ENCODE data around the gene ARGFX.
"Not testable (repeated sequence)": the region's sequence is repeated elsewhere in the genome, so short reads cannot be mapped to it uniquely, and the experiment has no call there.

Gene ARGFX

DNA sequence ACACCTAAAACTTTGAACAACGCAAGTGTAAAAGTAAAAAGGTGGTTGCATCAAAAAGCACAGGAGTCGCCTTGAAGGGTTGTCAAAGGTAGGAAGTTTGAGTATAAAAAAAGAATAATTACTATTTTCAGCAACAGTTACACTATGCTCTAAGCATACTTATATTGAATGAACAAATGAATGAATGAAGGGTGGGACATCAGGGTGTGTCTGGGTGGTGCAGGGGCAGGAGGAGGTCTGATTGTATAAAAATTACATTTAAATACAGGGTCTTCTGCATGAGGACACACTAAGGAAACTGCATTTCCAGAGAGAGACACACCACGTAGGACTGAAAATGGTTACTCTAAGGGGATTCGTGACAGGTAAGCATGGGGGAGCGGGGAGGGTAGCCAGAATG, at the start of gene ARGFX:
ARGFX (plus strand) TSS at position 301 of the 400 bp plus-strand sequence. CDS start 2,765 bp downstream, outside the sequence.
- DNase-seq (ENCODE audit: low spot score), result no peak

DNA sequence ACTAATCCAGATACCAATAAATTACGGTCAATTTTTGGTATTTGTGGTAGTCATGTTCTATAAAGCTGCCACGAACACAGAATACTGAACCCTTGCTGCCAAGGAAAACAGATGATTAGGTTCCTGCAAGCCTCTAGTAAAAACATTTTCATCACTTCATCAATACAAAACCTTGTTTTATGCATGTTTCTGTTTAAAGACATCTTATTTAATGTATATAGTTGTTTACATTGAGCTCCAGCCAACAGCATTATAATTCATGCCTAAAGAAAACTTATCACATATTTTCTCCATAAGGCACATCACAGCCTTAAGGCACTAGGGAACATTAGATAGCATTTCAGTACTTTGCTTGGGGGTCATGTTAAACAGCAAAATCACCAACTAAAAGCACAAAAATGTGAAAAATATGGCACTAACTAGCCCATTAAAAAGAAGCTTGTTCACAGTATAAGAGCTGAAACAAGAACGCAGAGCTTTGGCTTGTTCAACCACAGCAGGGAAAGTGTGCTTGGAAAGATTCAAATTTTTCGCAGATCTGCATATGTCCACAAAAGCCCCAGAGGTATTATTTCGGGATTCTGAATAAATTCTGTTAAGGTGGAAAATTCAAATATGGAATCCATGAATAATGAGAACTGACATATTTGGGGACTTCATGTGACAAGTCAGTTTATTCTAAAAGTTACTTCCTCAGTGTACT, 49.6 kb upstream of the ARGFX start:
- no peak for DNase-seq (ENCODE audit: low spot score)

DNA sequence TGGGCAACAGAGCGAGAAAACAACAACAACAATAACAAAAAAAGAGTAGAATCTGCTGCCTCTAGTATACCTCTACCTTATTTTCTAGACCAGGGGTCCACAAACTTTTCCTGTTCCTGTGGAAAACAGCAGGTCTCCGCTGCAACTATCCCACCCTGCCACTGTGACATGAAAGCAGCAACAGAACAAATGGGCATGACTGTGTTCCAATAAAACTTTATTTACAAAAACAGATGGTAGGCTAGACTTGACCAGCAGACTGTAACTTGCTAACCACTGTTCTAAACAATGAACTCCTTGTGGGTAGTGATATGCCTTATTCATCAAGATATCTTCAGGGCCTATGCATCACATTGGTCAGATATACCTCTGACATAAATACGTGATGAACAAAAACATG, 47.2 kb upstream of the ARGFX start:
- DNase-seq (ENCODE audit: low spot score), result no peak

DNA sequence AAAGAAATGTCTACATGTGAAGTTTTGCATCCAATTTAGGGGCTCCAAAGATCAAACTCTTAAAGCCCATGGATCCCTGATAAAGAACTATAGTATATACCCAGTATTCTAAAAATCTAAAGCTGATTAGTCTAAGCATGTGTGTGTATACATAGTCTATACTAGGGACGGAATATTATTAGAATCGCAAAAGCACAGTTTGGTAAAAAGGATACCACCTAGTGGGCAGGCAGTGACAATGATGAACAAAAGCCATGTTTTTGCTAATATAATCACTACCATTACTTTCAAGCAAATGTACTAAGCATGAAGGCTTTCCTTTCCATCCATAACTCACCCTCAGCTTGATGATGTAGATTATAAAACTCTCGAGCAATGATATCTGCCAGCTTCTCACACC, 38.4 kb upstream of the ARGFX start:
- DNase-seq (ENCODE audit: low spot score), result no peak

DNA sequence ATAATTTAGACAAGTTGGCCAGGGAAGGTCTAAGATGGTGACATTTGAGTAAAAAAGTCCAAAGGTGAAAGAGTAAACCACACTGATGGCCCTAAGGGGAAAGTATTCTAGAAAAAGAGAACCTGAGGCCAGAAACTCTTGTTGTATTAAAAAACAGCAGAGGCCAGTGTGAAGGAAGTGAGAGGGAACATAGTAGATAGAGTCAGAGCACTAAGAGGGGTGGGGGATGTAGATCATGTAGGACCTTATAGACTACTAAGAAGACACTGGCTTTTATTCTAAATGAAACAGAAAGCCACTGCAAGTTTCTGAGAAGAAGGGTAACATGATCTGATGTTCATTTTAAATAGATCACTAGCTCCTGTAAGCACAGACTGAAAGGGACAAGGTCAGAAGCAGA, 36.5 kb upstream of the ARGFX start:
- DNase-seq (ENCODE audit: low spot score), result no peak

DNA sequence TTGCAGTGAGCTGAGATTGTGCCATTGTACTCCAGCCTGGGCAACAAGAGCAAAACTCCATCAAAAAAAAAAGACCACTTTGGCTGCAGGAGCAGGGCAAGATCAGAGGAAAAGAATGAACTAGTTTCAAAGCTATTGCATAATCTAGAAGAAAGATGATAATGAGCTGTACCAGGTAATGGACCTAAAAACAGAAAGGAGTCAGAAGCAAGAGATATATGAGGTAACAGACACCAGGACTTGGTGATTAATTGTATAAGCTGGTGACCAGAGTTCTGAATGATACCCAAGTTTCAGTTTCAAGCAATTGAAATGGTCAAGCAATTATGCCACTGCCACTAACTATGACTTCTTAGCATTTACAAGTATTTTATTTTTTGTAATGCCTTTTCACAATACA, 24.8 kb upstream of the ARGFX start:
- no peak for DNase-seq (ENCODE audit: low spot score)

DNA sequence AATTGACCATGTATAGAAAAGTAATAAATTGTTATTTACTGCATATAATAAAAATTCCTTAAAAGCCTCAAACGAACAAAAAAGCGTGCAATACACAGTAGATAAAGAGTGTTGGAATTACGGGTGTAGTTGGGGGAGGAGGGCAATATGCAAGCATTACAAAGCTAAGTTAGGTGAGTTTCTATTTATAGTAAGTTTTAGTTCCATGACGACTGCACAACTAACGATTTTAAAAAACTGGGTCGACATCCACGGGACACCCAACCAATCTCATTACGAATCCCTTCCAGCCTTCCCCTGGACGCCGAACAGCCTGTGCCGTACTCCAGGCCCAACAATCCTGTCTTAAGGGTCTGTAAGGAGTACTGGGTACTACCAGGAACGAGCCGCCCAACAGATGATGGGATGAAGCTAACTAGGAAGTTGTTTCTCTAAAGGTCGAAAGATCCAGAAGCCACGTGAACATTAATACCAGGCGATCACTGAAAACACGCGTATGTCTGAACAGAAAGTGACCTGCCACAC, 22.6 kb upstream of the ARGFX start:
- peak; percentile 20 for DNase-seq (ENCODE audit: low spot score)

DNA sequence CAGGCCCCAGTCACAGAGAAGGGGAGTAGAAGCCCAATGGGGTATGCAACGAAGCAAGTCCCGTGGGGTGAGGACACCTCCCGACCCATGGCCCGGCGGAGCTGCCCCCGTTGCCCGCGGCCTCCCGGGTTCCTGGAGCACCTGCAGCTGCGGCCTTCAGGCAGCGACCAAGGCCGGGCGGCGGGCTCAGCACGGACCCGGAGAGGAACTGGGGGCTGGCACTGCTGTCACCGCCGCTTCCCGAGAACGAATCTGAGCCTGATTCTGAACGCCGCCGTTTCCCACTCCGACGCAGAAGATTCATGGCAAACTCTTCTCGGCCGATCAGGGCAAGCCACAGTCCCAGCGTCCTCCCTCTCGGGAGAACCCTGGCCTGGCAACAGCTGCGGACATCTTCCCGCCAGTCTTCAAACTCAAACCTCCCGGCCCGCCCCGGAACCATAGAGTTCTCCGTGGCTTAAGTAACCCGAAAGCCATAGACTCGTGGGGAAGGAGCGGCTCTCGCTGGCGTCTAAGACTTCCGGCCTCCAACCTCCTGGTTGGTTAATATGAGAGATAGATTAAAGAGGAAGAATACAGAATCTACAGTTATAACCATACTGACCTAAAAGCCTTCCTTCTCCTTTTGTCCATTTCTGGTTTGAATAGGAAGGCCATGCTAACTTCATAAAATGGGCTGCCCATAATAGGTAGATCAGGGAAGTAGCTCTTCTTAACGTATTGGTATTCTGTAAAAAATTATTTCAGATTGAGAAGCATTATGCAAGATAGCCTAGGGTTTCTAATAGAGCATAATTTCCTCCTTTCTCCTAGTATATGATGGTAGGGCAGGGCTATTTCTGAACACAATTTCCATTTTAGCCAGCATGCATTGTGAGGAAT, 21.9 kb upstream of the ARGFX start, which contains the start of gene POLQ:
POLQ (minus strand) TSS at position 415 of the 882 bp plus-strand sequence; CDS start at position 304, 111 bp downstream.
- peak; percentile 84 for DNase-seq (ENCODE audit: low spot score)

DNA sequence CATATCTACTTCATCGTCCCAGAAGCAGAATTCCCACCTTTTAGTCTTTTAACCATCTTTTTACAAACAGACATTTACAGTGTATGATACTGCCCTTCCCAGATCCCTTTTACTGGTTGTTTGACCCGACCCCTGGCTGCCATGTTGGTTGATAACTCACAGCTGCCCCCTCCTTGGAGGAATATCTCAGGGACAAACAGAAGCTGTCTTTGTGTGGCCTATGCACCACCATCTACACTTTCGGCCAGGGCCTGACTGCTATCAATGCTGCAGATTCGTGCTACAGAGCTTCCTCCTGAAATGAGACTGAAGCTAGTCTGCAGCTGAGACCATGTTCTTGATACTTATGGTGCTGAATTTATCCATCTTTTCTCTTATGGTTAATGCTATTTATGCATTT, 15.4 kb upstream of the ARGFX start:
- DNase-seq (ENCODE audit: low spot score), result no peak

DNA sequence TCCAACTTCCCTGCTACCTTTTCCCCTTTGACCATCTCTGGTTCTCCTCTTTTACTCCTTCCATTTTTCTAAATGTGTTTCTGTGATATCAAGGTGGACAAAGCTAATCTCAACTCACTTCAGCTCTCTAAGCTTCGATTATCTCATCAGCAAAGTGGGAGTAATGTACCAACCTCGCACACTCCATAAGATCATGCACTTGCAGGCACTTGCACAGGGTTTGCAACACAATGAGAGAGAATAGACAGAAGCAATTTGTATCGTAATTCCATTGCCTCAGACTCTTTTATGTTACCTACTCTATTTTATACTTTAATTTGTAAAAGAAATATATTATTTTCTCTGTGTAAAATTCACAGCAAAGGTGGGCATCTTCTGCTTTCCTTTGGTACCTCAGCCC, 15.0 kb upstream of the ARGFX start:
- DNase-seq (ENCODE audit: low spot score), result no peak

DNA sequence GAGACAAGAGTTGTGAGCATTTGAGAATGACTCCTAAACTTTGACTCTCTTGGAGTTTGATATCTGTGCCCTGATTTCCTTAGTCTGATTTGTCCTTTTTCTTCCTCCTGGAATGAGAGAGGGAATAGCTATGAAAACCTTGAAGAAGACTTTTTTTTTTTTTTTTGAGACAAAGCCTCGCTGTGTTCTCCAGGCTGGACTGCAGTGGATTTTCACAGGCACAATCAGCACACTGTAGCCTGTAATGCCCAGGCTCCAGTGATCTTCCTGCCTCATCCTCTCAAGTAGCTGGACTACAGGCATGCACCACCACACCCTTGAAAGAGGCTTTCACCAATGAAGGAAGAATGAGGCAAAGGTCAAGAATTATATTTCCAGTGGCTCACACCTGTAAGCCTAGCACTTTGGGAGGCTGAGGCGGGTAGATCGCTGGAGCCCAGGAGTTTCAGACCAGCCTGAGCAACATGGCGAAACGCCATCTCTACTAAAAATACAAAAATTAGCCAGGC, 10.3 kb upstream of the ARGFX start:
- no peak for DNase-seq (ENCODE audit: low spot score)

DNA sequence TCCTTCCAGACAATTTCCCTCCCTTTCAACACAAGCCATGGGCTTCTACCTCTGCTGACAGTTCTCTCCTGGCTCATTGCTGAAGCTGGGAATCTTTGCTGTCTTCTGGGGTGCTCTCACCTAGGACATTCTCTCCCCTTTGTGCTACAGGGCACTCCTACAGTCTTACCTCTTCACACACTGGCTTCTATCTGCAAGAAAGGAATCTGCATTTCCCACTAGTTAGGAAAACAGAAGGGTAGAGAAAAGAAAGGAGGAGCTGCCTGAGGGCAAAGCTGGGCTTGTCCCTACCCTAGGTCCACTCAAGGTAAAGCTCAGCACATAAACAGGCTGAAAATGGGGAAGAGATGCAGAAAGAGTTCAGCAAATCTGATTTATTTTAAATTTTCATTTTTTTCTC, 5.6 kb upstream of the ARGFX start:
- no peak for DNase-seq (ENCODE audit: low spot score)

DNA sequence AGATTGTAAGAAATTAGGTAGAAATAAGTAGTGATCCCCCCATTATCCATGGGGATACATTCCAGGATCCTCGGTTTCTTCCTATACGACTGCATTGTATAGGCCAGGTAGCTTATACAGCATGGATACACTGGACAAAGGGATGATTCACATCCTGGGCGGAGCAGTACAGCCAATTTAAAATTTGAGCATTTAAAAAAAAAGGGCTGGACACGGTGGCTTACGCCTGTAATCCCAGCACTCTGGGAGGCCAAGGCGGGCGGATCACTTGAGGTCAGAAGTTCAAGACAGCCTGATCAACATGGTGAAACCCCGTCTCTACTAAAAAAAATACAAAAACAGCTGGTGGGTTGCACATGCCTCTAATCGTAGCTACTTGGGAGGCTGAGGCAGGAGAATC, 976 bp upstream of the ARGFX start:
- no peak for DNase-seq (ENCODE audit: low spot score)

DNA sequence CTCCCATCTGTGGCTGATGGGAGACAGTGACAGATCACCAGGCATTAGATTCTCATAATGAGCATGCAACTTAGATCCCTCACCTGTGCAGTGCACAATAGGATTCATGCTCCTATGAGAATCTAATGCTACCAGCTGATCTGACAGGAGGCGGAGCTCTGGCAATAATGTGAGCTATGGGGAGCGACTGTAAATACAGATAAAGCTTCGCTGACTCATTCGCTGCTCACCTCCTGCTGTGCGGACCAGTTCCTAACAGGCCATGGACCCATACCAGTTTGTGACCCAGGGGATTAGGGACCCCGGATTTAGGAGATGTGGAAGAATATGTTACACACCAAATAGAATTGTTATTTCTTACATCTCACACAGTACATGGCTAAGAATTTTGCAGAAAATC, 6.7 kb downstream of the ARGFX start:
- DNase-seq (ENCODE audit: low spot score), result no peak

DNA sequence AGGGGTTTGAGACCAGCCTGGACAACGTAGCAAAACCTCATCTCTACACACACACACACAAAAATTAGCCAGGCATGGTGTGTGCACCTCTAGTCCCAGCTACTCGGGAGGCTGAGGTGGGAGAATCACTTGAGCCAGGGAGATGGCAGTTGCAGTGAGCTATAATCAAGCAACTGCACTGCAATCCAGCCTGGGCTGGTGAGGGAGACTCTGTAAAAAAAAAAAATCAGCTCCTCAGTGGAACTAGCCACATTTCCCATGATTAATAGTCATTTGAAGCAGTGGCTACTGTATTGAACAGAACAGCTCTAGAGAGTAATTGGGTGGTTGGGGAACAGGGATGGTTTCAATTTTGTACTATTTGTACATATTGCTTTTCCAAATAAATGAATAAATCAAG, 13.9 kb downstream of the ARGFX start:
- DNase-seq (ENCODE audit: low spot score), result no peak

DNA sequence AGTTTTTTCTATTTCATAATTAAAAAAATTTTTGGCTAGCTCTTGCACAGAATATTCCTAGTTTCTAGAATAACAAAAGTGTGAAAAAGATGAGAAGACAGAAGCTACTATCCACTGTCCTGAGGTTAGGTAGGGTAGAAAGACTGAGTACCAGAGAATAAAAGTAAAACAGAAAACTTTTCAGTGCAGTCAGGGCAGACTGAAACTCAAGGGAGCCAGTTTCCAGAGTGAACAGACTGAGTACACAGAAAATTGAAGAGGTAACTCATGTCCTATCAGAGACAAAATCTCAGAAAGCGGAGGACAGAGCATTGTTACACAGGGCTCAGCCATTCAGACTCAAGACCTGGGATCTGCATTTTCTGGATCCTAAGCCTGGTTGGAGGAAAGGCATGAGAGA, 16.7 kb downstream of the ARGFX start:
- DNase-seq (ENCODE audit: low spot score), result no peak

DNA sequence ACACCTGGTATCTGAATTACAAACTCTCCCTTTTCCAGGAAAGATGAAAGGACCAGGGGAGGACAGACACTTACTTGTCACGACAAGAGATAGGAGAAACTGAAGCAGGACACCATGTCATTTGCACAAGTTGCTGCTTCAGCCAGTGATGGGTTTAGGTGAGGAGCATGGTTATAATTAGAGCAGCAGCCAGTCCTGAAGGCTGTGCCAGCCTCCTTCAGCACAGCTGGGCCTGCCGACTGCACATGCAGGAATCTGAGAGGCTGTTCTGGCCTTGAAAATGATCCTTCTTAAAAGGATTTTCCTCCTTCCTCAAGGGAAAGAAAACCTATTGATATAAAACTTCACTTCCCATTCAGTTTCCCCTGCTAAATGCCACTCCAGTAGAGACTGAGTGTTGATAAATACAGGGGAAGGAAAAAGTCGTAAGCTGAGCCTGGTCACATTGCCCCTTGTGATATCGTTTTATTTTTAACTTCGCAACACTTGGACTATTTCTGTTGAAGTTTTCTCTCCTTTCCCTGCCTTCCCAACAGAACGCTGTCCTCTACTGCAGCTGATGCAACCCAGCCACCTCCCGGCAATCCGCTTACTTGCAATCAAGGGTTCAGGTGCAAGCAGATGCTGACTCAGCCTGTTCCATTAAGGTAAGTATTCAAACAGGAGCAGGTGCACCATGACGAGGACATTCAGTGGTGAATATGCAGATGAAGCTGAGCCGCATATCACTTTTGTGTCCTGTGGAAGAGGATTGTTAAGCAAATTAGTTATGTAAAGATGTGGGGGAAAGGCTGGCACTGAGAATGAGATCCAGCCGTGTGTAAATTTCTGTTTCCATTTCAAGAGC, 25.3 kb downstream of the ARGFX start, which contains the start of gene FBXO40:
FBXO40 (plus strand) TSS at position 524 of the 847 bp plus-strand sequence. CDS start 27,197 bp downstream, outside the sequence.
- no peak for DNase-seq (ENCODE audit: low spot score)

DNA sequence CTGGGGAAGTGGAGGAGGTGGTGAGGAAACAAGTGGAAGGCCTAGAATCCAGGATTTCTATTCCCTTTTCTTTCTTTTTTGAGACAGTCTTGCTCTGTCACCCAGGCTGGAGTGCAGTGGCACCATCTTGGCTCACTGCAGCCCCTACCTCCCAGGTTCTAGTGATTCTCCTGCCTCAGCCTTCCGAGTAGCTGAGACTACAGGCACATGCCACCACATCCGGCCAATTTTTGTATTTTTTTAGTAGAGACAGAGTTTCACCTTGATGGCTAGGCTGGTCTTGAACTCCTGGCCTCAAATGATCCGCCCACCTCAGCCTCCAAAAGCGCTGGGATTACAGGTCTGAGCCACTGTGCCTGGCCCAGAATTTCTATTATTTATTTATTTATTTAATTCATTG, 26.1 kb downstream of the ARGFX start:
- DNase-seq (ENCODE audit: low spot score), result not testable (repeated sequence)

DNA sequence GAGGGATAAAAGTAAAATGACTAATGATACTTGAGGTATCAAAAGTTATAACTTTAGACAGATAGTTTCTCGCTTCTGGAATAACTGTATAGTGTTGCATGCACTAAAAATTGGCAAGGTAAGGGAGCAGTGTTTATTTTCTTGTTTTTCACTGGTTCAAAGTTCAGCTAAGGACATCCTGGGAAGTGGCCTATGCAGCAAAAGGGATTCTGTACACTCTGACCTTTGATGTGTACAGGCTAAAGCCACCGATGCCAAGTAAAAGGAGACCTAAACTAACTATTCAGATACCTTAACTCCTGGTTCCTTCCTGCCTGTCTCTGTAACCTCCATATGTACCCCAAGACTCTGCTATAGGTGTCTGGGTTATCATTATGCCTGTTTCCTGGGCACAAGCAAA, 27.1 kb downstream of the ARGFX start:
- no peak for DNase-seq (ENCODE audit: low spot score)

DNA sequence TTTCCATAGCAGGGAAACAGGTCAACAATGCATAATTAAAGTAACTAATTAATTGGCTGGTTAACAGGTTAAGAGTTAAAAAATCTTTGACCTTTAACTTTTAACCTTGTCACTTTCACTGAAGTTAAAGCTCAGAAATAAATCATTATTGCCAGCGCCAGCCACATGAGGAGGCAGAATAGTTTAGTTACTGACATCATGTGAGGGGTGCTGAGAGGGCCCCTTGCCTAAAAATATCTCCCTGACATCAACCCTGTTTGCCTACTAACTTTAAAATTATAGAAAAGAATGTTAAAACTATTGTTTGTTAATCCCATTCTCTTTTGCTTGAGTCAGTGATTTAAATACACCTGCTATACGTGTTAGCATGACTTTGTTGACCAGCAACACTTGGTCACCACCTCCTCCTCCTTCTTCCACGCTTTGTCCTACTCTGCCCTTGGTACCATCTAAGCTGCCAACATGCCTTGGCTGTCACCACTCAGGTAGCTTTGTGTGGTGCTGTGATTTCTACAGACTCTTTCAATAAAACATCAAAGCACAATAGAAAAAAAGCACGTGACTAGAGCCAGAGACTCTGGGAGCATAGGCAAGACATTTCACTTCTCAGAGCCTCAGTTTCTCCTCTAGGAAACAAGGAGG, 28.1 kb downstream of the ARGFX start:
- DNase-seq (ENCODE audit: low spot score), result no peak

DNA sequence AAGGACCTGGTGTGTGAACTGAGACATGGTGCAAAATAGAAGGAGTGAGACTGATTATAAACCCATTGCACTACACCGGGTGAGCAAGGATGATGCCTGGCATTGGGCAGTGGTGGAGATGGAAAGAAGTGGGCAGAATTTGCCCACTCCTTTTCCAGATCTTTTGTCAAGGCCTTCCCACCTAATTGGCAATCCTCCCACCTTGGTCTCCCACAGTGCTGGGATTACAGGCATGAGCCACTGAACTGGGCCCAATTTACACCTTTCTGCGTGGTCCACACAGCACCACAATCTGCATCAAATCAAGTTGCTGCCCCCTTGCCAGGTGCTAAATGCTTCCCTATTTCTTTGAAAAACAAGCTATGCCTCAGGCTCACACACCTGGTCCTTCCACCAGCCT, 30.8 kb downstream of the ARGFX start:
- no peak for DNase-seq (ENCODE audit: low spot score)

All from kidney capillary endothelial cell (primary cell).